B cell (primary cell): ENCODE measurements around the gene AGBL4. TPM values are rescaled to one million over a fixed set of nuclear protein-coding genes. Genes with fewer than 3 reads are reported as not detected.

Experiments
- ATAC-seq: fragments of 200-7000 bp; cut with Tn5 transposase; one replicate; pipeline ENCODE4 v1.10.0; 2021; ENCODE audit warnings: low read depth, mild to moderate bottlenecking, moderate number of reproducible peaks, moderate library complexity
- CTCF ChIA-PET: fragments of 350-600 bp; sonication (Branson Sonifier 250); formaldehyde crosslinking; loops from one replicate; lab custom pipeline; 2021; ENCODE audit warnings: antibody characterized with exemption, inconsistent platforms; lab: Charles Lee
- POLR2A ChIA-PET: fragments of 350-600 bp; sonication (Branson Sonifier 250); formaldehyde crosslinking; loops from one replicate; lab custom pipeline; 2021; ENCODE audit warnings: antibody characterized with exemption; lab: Charles Lee
- DNase-seq: peaks from one replicate; pipeline ENCODE4 v3.0.0; 2013
- H2AFZ ChIP-seq: 2 replicates; pipeline ENCODE4 v1.6.1; 2012; ENCODE audit warnings: mild to moderate bottlenecking, low read depth, low read length; ENCODE audit not compliant: insufficient read depth, poor library complexity, severe bottlenecking
- H3K27ac ChIP-seq, 2 donors: 1 replicate in 1 of 2; 2 replicates in 1 of 2; pipeline ENCODE4 v1.5.1; 2012 to 2013; ENCODE audit warnings: low read length in 2 of 2, mild to moderate bottlenecking in 2 of 2, moderate library complexity in 1 of 2
- H3K27me3 ChIP-seq, 4 experiments: fragments of 200-600 bp in 1 of 4; sonication (generic) in 1 of 4; replicated peaks in 1 of 4; 1 replicate in 2 of 4; 2 replicates in 2 of 4; pipeline versions ENCODE4 v1.6.1 to v1.7.0; 2013 to 2016; ENCODE audit warnings: low read length in 3 of 4, mild to moderate bottlenecking in 2 of 4, mixed read lengths in 1 of 4, moderate library complexity in 1 of 4; ENCODE audit not compliant: insufficient read depth in 4 of 4, control insufficient read depth in 3 of 4; ENCODE audit errors: control extremely low read depth in 1 of 4
- H3K36me3 ChIP-seq, 2 experiments: replicated peaks in 1 of 2; 1 replicate in 1 of 2; 2 replicates in 1 of 2; pipeline versions ENCODE4 v1.6.1 to v1.7.1; 2013; ENCODE audit warnings: low read length in 1 of 2; ENCODE audit not compliant: insufficient read depth in 2 of 2, control insufficient read depth in 1 of 2; ENCODE audit errors: control extremely low read depth in 1 of 2, extremely low read depth in 1 of 2
- H3K4me1 ChIP-seq, 2 donors: fragments of 200-600 bp in 1 of 2; sonication (generic) in 1 of 2; 1 replicate in 1 of 2; 2 replicates in 1 of 2; pipeline versions ENCODE4 v1.5.1 to v1.6.1; 2013 to 2017; ENCODE audit warnings: low read length in 2 of 2; ENCODE audit not compliant: control insufficient read depth in 2 of 2, insufficient read depth in 2 of 2
- H3K4me2 ChIP-seq: replicated peaks from 2 replicates; pipeline ENCODE3; 2012; ENCODE audit warnings: mild to moderate bottlenecking, low read depth, low read length; ENCODE audit not compliant: poor library complexity, severe bottlenecking
- H3K4me3 ChIP-seq, 5 experiments: fragments of 200-600 bp in 1 of 5; sonication (generic) in 1 of 5; 1 replicate in 3 of 5; 2 replicates in 2 of 5; pipeline versions ENCODE4 v1.5.1 to v1.7.0; 2011 to 2016; ENCODE audit warnings: low read length in 4 of 5, mild to moderate bottlenecking in 4 of 5, low read depth in 2 of 5, control low read depth in 1 of 5, moderate library complexity in 1 of 5; ENCODE audit not compliant: insufficient read depth in 1 of 5; ENCODE audit errors: control extremely low read depth in 1 of 5, extremely low read depth in 1 of 5
- H3K79me2 ChIP-seq: fragments of 200-600 bp; sonication (generic); one replicate; pipeline ENCODE4 v1.6.0; 2016; ENCODE audit warnings: low read length; ENCODE audit not compliant: control insufficient read depth, insufficient read depth
- H3K9ac ChIP-seq: fragments of 200-600 bp; sonication (generic); 2 replicates; pipeline ENCODE4 v1.6.1; 2017; ENCODE audit warnings: mild to moderate bottlenecking, low read length, moderate library complexity
- H3K9me3 ChIP-seq, 3 donors: one replicate each; pipeline versions ENCODE4 v1.6.1 to v1.7.1; 2013; ENCODE audit warnings: low read length in 2 of 3; ENCODE audit not compliant: control insufficient read depth in 2 of 3, insufficient read depth in 1 of 3; ENCODE audit errors: control extremely low read depth in 1 of 3
- H4K20me1 ChIP-seq: 2 replicates; pipeline ENCODE4 v1.6.0; 2012; ENCODE audit warnings: mild to moderate bottlenecking, low read length; ENCODE audit not compliant: insufficient read depth, control insufficient read depth, poor library complexity, severe bottlenecking
- H3K27ac Mint-ChIP-seq: one replicate; pipeline ENCODE4 v1.8.0; 2021; ENCODE audit warnings: mixed read lengths
- H3K27me3 Mint-ChIP-seq: one replicate; pipeline ENCODE4 v1.8.0; 2021; ENCODE audit warnings: mixed read lengths
- H3K4me1 Mint-ChIP-seq: one replicate; pipeline ENCODE4 v1.8.0; 2021; ENCODE audit warnings: mixed read lengths
- H3K4me3 Mint-ChIP-seq: one replicate; pipeline ENCODE4 v1.8.0; 2021; ENCODE audit warnings: mixed read lengths
- H3K9me3 Mint-ChIP-seq: one replicate; pipeline ENCODE4 v1.8.0; 2022; ENCODE audit warnings: mixed read lengths; ENCODE audit not compliant: insufficient read depth
- EZH2 ChIP-seq: IDR thresholded peaks from 2 replicates; pipeline ENCODE4 v1.6.1; 2012; ENCODE audit warnings: borderline replicate concordance, low read depth, mild to moderate bottlenecking, moderate library complexity, low read length; ENCODE audit not compliant: insufficient read depth, poor library complexity, severe bottlenecking
- WGBS: methylation state at CpG from one replicate; pipeline ENCODE4 v1.1.5; 2013; ENCODE audit warnings: missing lambda C conversion rate; ENCODE audit not compliant: insufficient coverage; 5-methylcytosine and 5-hydroxymethylcytosine counted together
- intact Hi-C: fragments of 100-400 bp; cut with micrococcal nuclease; formaldehyde crosslinking; loops from one replicate; pipeline ENCODE4 v1.10.0; 2022
- polyA plus RNA-seq: library from polyadenylated mRNA; depleted of rRNA; stranded (reverse); fragments of >200 nt; gene quantifications from 2 replicates; pipeline ENCODE4 v1.2.3, GENCODE V29; 2012
- total RNA-seq, 2 donors: library from RNA; stranded (reverse); fragments of 120-200 nt in 1 of 2; gene quantifications; 1 replicate in 1 of 2; 2 replicates in 1 of 2; pipeline versions ENCODE4 v1.2.3 to v1.2.4, GENCODE V29; 2013 to 2022
- TF ChIP-seq, protein P1 (sequence below): fragments of 200-600 bp; IDR thresholded peaks from one replicate; pipeline ENCODE4 v1.8.0; 2022; ENCODE audit warnings: antibody characterized with exemption, mild to moderate bottlenecking

AGBL4 gene
- total and polyA plus RNA-seq, 2 donors (not counting 1 experiment from before 2014, with no cell fraction given), result 0.07 to 0.12 TPM

DNA sequence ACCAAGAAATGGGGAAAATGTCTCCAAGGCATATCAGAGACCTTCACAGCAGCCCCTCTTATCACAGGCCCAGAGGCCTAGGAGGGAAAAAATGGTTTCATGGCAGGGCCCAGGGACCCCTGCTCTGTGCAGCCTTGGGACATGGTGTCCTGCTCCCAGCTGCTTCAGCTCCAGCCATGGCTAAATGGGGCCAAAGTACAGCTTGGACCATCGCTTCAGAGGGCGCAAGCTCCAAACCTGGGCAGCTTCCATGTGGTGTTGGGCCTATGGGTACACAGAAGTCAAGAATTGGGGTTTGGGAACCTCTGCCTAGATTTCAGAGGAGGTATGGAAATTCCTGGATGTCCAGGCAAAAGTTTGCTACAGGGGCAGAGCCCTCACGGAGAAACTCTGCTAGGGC, 964.7 kb downstream of the AGBL4 start:
- no peaks in the 10 kb centered on the region for H3K36me3 ChIP-seq
- intact Hi-C loops, result no loop called here
- ATAC-seq (no peak), DNase-seq (no peak)
- no peak overlapping the region for H3K4me3 Mint-ChIP-seq
- no peaks in the 10 kb centered on the region for H3K27me3 ChIP-seq
- no peak overlapping the region for H3K4me3 ChIP-seq
- H3K9ac ChIP-seq, result no peak overlapping the region
- no peaks in the 10 kb centered on the region for H3K4me1 Mint-ChIP-seq
- ChIA-PET CTCF (no interaction called here), POLR2A (no interaction called here)
- H4K20me1 ChIP-seq, result no peaks in the 10 kb centered on the region
- TF ChIP-seq, protein P1, sequence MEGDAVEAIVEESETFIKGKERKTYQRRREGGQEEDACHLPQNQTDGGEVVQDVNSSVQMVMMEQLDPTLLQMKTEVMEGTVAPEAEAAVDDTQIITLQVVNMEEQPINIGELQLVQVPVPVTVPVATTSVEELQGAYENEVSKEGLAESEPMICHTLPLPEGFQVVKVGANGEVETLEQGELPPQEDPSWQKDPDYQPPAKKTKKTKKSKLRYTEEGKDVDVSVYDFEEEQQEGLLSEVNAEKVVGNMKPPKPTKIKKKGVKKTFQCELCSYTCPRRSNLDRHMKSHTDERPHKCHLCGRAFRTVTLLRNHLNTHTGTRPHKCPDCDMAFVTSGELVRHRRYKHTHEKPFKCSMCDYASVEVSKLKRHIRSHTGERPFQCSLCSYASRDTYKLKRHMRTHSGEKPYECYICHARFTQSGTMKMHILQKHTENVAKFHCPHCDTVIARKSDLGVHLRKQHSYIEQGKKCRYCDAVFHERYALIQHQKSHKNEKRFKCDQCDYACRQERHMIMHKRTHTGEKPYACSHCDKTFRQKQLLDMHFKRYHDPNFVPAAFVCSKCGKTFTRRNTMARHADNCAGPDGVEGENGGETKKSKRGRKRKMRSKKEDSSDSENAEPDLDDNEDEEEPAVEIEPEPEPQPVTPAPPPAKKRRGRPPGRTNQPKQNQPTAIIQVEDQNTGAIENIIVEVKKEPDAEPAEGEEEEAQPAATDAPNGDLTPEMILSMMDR, result no peak
- TF ChIP-seq EZH2, result no peak
- no peak overlapping the region for H2AFZ ChIP-seq
- no peak overlapping the region for H3K4me2 ChIP-seq
- H3K9me3 ChIP-seq, result peaks cover 0 to 6% (median 0%) of the 10 kb centered on the region in 3 donors
- peaks cover 5% of the 10 kb centered on the region for H3K27me3 Mint-ChIP-seq
- no peaks in the 10 kb centered on the region for H3K79me2 ChIP-seq
- no peaks in the 10 kb centered on the region for H3K9me3 Mint-ChIP-seq
- WGBS, result 100% methylated on average over 2 of the region's 3 CpGs
- no peaks in the 10 kb centered on the region for H3K4me1 ChIP-seq
- H3K27ac ChIP-seq, result no peak overlapping the region
- H3K27ac Mint-ChIP-seq, result no peak overlapping the region

DNA sequence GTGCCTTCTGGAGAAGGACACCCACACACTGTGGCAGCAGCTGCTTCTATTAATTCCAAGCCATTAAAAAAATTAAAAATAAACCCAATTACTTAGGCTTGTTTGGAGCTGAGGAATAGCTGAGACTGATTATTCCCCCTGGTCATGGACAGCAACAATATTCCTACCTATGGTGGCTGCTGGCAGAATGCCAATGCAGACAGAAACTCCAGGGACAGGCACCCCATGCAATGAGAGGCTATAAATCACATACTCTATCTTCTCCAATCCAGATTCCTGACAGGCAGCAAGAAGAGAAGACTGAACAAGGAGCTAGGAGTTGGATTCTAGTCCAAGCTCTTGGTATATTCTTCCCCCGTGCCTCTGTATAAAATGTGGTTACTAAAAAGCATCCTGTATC, 971.7 kb downstream of the AGBL4 start:
- H3K27ac Mint-ChIP-seq, result no peak overlapping the region
- Histone ChIP-seq H3K4me1 (no peaks in the 10 kb centered on the region), H3K9me3 (no peaks in the 10 kb centered on the region), H3K4me2 (no peak overlapping the region), H3K36me3 (no peaks in the 10 kb centered on the region), H2AFZ (no peak overlapping the region), H3K27me3 (no peaks in the 10 kb centered on the region), H3K27ac (no peak overlapping the region), H3K79me2 (no peaks in the 10 kb centered on the region), H3K4me3 (no peak overlapping the region), H4K20me1 (no peaks in the 10 kb centered on the region), H3K9ac (no peak overlapping the region)
- TF ChIP-seq, protein P1, result no peak
- no peak for TF ChIP-seq EZH2
- no peaks in the 10 kb centered on the region for H3K9me3 Mint-ChIP-seq
- WGBS, result 71% methylated on average over 1 of the region's 1 CpG
- H3K4me1 Mint-ChIP-seq, result no peaks in the 10 kb centered on the region
- H3K4me3 Mint-ChIP-seq, result no peak overlapping the region
- peaks cover 15% of the 10 kb centered on the region for H3K27me3 Mint-ChIP-seq
- no peak for DNase-seq
- no peak for ATAC-seq
- CTCF ChIA-PET, result interaction anchor here (1.3 kb wide), 1 partner anchor 9 kb away, joined by 4 read pairs; no protein-coding TSS in a partner anchor
- intact Hi-C loops, result no loop called here
- POLR2A ChIA-PET, result no interaction called here
